Testis (tissue), 2 donors: ENCODE data around the gene SMIM5.

Experiments used
- POLR2A ChIP-seq: fragments of 450-650 bp; IDR thresholded peaks from one replicate; pipeline ENCODE4 v1.6.1; 2017; ENCODE audit warnings: antibody characterized with exemption, mild to moderate bottlenecking, moderate library complexity
- TF ChIP-seq, protein P1 (sequence below), 3 experiments: fragments of 450-650 bp in 2 of 3; fragments of 200-600 bp in 1 of 3; sonication (generic) in 1 of 3; IDR thresholded peaks; one replicate each; pipeline ENCODE4 v1.5.1; 2016 to 2019; ENCODE audit warnings: antibody characterized with exemption in 3 of 3, mild to moderate bottlenecking in 2 of 3, moderate library complexity in 1 of 3

- TF ChIP-seq, protein P1, sequence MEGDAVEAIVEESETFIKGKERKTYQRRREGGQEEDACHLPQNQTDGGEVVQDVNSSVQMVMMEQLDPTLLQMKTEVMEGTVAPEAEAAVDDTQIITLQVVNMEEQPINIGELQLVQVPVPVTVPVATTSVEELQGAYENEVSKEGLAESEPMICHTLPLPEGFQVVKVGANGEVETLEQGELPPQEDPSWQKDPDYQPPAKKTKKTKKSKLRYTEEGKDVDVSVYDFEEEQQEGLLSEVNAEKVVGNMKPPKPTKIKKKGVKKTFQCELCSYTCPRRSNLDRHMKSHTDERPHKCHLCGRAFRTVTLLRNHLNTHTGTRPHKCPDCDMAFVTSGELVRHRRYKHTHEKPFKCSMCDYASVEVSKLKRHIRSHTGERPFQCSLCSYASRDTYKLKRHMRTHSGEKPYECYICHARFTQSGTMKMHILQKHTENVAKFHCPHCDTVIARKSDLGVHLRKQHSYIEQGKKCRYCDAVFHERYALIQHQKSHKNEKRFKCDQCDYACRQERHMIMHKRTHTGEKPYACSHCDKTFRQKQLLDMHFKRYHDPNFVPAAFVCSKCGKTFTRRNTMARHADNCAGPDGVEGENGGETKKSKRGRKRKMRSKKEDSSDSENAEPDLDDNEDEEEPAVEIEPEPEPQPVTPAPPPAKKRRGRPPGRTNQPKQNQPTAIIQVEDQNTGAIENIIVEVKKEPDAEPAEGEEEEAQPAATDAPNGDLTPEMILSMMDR (IDR thresholded peaks at IDR 0.05) = no peak
- TF ChIP-seq POLR2A = no peak
These were observed 43.2 kb downstream of the SMIM5 start for GRCh38 chr17:75676461-75676860.
